CD14-positive monocyte (primary cell): Measurements from ENCODE around the gene PDGFA. TPM values are rescaled to one million over a fixed set of nuclear protein-coding genes. Genes with fewer than 3 reads are reported as not detected.

Experiments used
- DNase-seq, 3 donors: peaks; one replicate each; pipeline ENCODE4 v3.0.0-alpha.2; 2011 to 2022
- H2AFZ ChIP-seq: 2 replicates; pipeline ENCODE4 v1.6.0; 2012; ENCODE audit warnings: mild to moderate bottlenecking, low read depth, low read length, inconsistent platforms; ENCODE audit not compliant: insufficient read depth, poor library complexity, severe bottlenecking
- H3K27ac ChIP-seq, 2 donors: 1 replicate in 1 of 2; 2 replicates in 1 of 2; pipeline ENCODE4 v1.5.1; 2012 to 2013; ENCODE audit warnings: low read length in 2 of 2, control low read depth in 1 of 2, inconsistent platforms in 1 of 2, low read depth in 1 of 2, mild to moderate bottlenecking in 1 of 2
- H3K27me3 ChIP-seq, 2 donors: one replicate each; pipeline versions ENCODE4 v1.6.0 to v1.6.1; 2011 to 2013; ENCODE audit warnings: low read length in 2 of 2; ENCODE audit not compliant: control insufficient read depth in 2 of 2, insufficient read depth in 2 of 2
- H3K36me3 ChIP-seq, 2 donors: replicated peaks in 1 of 2; 1 replicate in 1 of 2; 2 replicates in 1 of 2; pipeline versions ENCODE4 v1.5.1 to v1.6.1; 2012 to 2013; ENCODE audit warnings: low read length in 2 of 2, control low read depth in 1 of 2, inconsistent platforms in 1 of 2, mild to moderate bottlenecking in 1 of 2; ENCODE audit not compliant: insufficient read depth in 2 of 2, control insufficient read depth in 1 of 2
- H3K4me1 ChIP-seq, 2 donors: 1 replicate in 1 of 2; 2 replicates in 1 of 2; pipeline versions ENCODE4 v1.5.1 to v1.6.1; 2012 to 2013; ENCODE audit warnings: low read length in 2 of 2, control low read depth in 1 of 2, inconsistent platforms in 1 of 2, mild to moderate bottlenecking in 1 of 2, moderate library complexity in 1 of 2; ENCODE audit not compliant: insufficient read depth in 2 of 2, control insufficient read depth in 1 of 2
- H3K4me2 ChIP-seq: replicated peaks from 2 replicates; pipeline ENCODE3; 2012; ENCODE audit warnings: low read length, moderate library complexity, mild to moderate bottlenecking; ENCODE audit not compliant: poor library complexity, severe bottlenecking; ENCODE audit errors: extremely low read depth
- H3K4me3 ChIP-seq, 3 experiments: fragments of 200-600 bp in 1 of 3; sonication (generic) in 1 of 3; replicated peaks in 1 of 3; 1 replicate in 2 of 3; 2 replicates in 1 of 3; pipeline ENCODE4 v1.5.1; 2011 to 2013; ENCODE audit warnings: low read length in 3 of 3, mild to moderate bottlenecking in 3 of 3, control low read depth in 2 of 3, low read depth in 2 of 3, inconsistent platforms in 1 of 3, moderate library complexity in 1 of 3
- H3K79me2 ChIP-seq: 2 replicates; pipeline ENCODE4 v1.6.0; 2012; ENCODE audit warnings: mild to moderate bottlenecking, control low read depth, inconsistent platforms, low read length, moderate library complexity; ENCODE audit not compliant: insufficient read depth
- H3K9ac ChIP-seq: 2 replicates; pipeline ENCODE4 v1.6.0; 2017; ENCODE audit warnings: low read length, mild to moderate bottlenecking; ENCODE audit not compliant: insufficient read depth, poor library complexity, severe bottlenecking
- H3K9me3 ChIP-seq, 2 donors: replicated peaks in 1 of 2; 1 replicate in 1 of 2; 2 replicates in 1 of 2; pipeline versions ENCODE4 v1.5.1 to v1.6.1; 2012 to 2013; ENCODE audit warnings: low read length in 2 of 2, control low read depth in 1 of 2; ENCODE audit not compliant: control insufficient read depth in 1 of 2, insufficient read depth in 1 of 2
- H4K20me1 ChIP-seq: 2 replicates; pipeline ENCODE4 v1.6.0; 2012; ENCODE audit warnings: mild to moderate bottlenecking, low read length, control low read depth, moderate library complexity; ENCODE audit not compliant: insufficient read depth
- H3K27ac Mint-ChIP-seq, 7 donors: one replicate each; pipeline ENCODE4 v1.8.0; 2020; ENCODE audit warnings: mild to moderate bottlenecking in 7 of 7, mixed read lengths in 7 of 7, moderate library complexity in 6 of 7, inconsistent platforms in 2 of 7
- H3K27me3 Mint-ChIP-seq, 3 donors: one replicate each; pipeline ENCODE4 v1.8.0; 2021 to 2022; ENCODE audit warnings: low read depth in 3 of 3, mild to moderate bottlenecking in 3 of 3, mixed read lengths in 3 of 3, moderate library complexity in 3 of 3, inconsistent platforms in 1 of 3
- H3K36me3 Mint-ChIP-seq, 2 donors: one replicate each; pipeline ENCODE4 v1.8.0; 2020; ENCODE audit warnings: mixed read lengths in 2 of 2, inconsistent platforms in 1 of 2, mild to moderate bottlenecking in 1 of 2
- H3K4me1 Mint-ChIP-seq: one replicate; pipeline ENCODE4 v1.8.0; 2020; ENCODE audit warnings: mild to moderate bottlenecking, mixed read lengths
- H3K4me3 Mint-ChIP-seq, 2 donors: one replicate each; pipeline ENCODE4 v1.8.0; 2020; ENCODE audit warnings: mild to moderate bottlenecking in 2 of 2, mixed read lengths in 2 of 2, moderate library complexity in 1 of 2
- H3K9me3 Mint-ChIP-seq, 7 donors: one replicate each; pipeline ENCODE4 v1.8.0; 2020 to 2022; ENCODE audit warnings: mixed read lengths in 7 of 7, mild to moderate bottlenecking in 6 of 7, moderate library complexity in 6 of 7, inconsistent platforms in 2 of 7
- CTCF ChIP-seq: fragments of 200-600 bp; IDR thresholded peaks from one replicate; pipeline ENCODE4 v1.8.0; 2022; ENCODE audit warnings: antibody characterized with exemption, mild to moderate bottlenecking
- WGBS: methylation state at CpG from one replicate; pipeline ENCODE4 v1.1.5; 2013; ENCODE audit warnings: missing lambda C conversion rate; ENCODE audit not compliant: insufficient coverage; 5-methylcytosine and 5-hydroxymethylcytosine counted together
- intact Hi-C, 2 donors: fragments of 100-400 bp; cut with micrococcal nuclease; formaldehyde crosslinking; loops; one replicate each; pipeline versions ENCODE4 v1.15.0 to v1.15.1; 2023
- polyA plus RNA-seq, 3 donors: library from polyadenylated mRNA; depleted of rRNA in 1 of 3; unstranded in 2 of 3; stranded (reverse) in 1 of 3; fragments of 300-500 nt in 2 of 3; fragments of >200 nt in 1 of 3; fragmentation: Illumina TruSeq in 2 of 3; gene quantifications; 1 replicate in 2 of 3; 2 replicates in 1 of 3; pipeline ENCODE4 v1.2.3, GENCODE V29; 2012 to 2021

PDGFA gene
- polyA plus RNA-seq, 3 donors: 0.29 TPM; not detected in 2

- no peak overlapping the region for H3K4me2 ChIP-seq
- peaks cover 0 to 8% (median 3%) of the 10 kb centered on the region in 7 donors for H3K9me3 Mint-ChIP-seq
- H3K27me3 ChIP-seq: peaks cover 0 to 4% of the 10 kb centered on the region in 2 donors
- H3K4me3 ChIP-seq: no peak overlapping the region
- no peak for DNase-seq
- H4K20me1 ChIP-seq: no peaks in the 10 kb centered on the region
- H3K79me2 ChIP-seq: no peaks in the 10 kb centered on the region
- no peaks in the 10 kb centered on the region for H3K36me3 Mint-ChIP-seq
- H3K27me3 Mint-ChIP-seq: peaks cover 12 to 14% (median 13%) of the 10 kb centered on the region in 3 donors
- no peak overlapping the region for H3K4me3 Mint-ChIP-seq
- H3K27ac Mint-ChIP-seq: no peak overlapping the region
- H2AFZ ChIP-seq: no peak overlapping the region
- H3K36me3 ChIP-seq: no peaks in the 10 kb centered on the region
- no peak overlapping the region for H3K9ac ChIP-seq
- no peak for TF ChIP-seq CTCF
- intact Hi-C loops: no loop called here
- no peaks in the 10 kb centered on the region for H3K4me1 Mint-ChIP-seq
- no peaks in the 10 kb centered on the region for H3K9me3 ChIP-seq
- WGBS: 98% methylated on average over 8 of the region's 21 CpGs
- H3K4me1 ChIP-seq: no peaks in the 10 kb centered on the region
- no peak overlapping the region for H3K27ac ChIP-seq
These were observed 35.1 kb downstream of the PDGFA start for GRCh38 chr7:484356-485101.

GRCh38 chr7:483656-484355, 35.8 kb downstream of the PDGFA start:
- Histone ChIP-seq H3K4me3 (no peak overlapping the region), H4K20me1 (no peaks in the 10 kb centered on the region), H3K79me2 (no peaks in the 10 kb centered on the region), H3K9me3 (no peaks in the 10 kb centered on the region), H3K9ac (no peak overlapping the region), H3K36me3 (no peaks in the 10 kb centered on the region), H3K27me3 (peaks cover 0 to 2% of the 10 kb centered on the region in 2 donors), H3K4me1 (no peaks in the 10 kb centered on the region), H3K4me2 (no peak overlapping the region), H3K27ac (no peak overlapping the region), H2AFZ (no peak overlapping the region)
- Mint-ChIP-seq H3K27me3 (peaks cover 12 to 14% (median 13%) of the 10 kb centered on the region in 3 donors), H3K4me3 (no peak overlapping the region), H3K4me1 (no peaks in the 10 kb centered on the region), H3K9me3 (peaks cover 0 to 8% (median 3%) of the 10 kb centered on the region in 7 donors), H3K27ac (no peak overlapping the region), H3K36me3 (no peaks in the 10 kb centered on the region)
- no peak for TF ChIP-seq CTCF
- DNase-seq: no peak
- WGBS: 98% methylated on average over 6 of the region's 10 CpGs
- intact Hi-C loops: no loop called here
